Breast epithelium (tissue), 3 donors: ENCODE data around the gene MRPL44.

Experiments used
- POLR2AphosphoS5 ChIP-seq, 3 donors: sonication (generic); formaldehyde crosslinking; IDR thresholded peaks; one replicate each; pipeline ENCODE4 v1.6.1; 2017; ENCODE audit warnings: antibody characterized with exemption in 3 of 3
- TF ChIP-seq, protein P1 (sequence below), 3 donors: fragments of 450-650 bp; IDR thresholded peaks; one replicate each; pipeline ENCODE4 v1.5.1; 2016 to 2017; ENCODE audit warnings: antibody characterized with exemption in 3 of 3, mild to moderate bottlenecking in 3 of 3, moderate library complexity in 3 of 3

- TF ChIP-seq POLR2AphosphoS5 (IDR thresholded peaks at IDR 0.05): no peak
- TF ChIP-seq, protein P1, sequence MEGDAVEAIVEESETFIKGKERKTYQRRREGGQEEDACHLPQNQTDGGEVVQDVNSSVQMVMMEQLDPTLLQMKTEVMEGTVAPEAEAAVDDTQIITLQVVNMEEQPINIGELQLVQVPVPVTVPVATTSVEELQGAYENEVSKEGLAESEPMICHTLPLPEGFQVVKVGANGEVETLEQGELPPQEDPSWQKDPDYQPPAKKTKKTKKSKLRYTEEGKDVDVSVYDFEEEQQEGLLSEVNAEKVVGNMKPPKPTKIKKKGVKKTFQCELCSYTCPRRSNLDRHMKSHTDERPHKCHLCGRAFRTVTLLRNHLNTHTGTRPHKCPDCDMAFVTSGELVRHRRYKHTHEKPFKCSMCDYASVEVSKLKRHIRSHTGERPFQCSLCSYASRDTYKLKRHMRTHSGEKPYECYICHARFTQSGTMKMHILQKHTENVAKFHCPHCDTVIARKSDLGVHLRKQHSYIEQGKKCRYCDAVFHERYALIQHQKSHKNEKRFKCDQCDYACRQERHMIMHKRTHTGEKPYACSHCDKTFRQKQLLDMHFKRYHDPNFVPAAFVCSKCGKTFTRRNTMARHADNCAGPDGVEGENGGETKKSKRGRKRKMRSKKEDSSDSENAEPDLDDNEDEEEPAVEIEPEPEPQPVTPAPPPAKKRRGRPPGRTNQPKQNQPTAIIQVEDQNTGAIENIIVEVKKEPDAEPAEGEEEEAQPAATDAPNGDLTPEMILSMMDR (IDR thresholded peaks at IDR 0.05): no peak
These were observed 40.7 kb downstream of the MRPL44 start for GRCh38 chr2:223997938-223998337.
